ENCODE results near the gene SPRED3. TPM values are rescaled to one million over a fixed set of nuclear protein-coding genes. Genes with fewer than 3 reads are reported as not detected.

The SPRED3 gene
- total RNA-seq, 1 donor from 2014 or later: 1.6 TPM

- no peak overlapping the region for H3K27ac ChIP-seq
- TF ChIP-seq CTCF (IDR thresholded peaks at IDR 0.05): no peak
- no peak overlapping the region for H3K4me3 ChIP-seq
- DNase-seq (no peak), ATAC-seq (no peak)
- intact Hi-C loops (cut with DNase I): no loop called here
- H3K4me1 ChIP-seq: peaks cover 4% of the 10 kb centered on the region
- H3K36me3 ChIP-seq: no peaks in the 10 kb centered on the region
- H3K9me3 ChIP-seq: no peaks in the 10 kb centered on the region
- H3K27me3 ChIP-seq: peaks cover 49% of the 10 kb centered on the region
Observed at GRCh38 chr19:38399081-38399480, 10.6 kb downstream of the SPRED3 start.

- no peak for TF ChIP-seq CTCF (IDR thresholded peaks at IDR 0.05)
- H3K27me3 ChIP-seq: peaks cover 45% of the 10 kb centered on the region
Observed at GRCh38 chr19:38399537-38399936, 11.0 kb downstream of the SPRED3 start.

GRCh38 chr19:38400361-38400760, 11.9 kb downstream of the SPRED3 start:
- peaks cover 39% of the 10 kb centered on the region for H3K27me3 ChIP-seq
- intact Hi-C loops (cut with DNase I): no loop called here
- ATAC-seq: no peak

More at GRCh38 chr19:38399537-38399936, 11.0 kb downstream of the SPRED3 start:
- H3K27ac ChIP-seq: no peak overlapping the region
- H3K4me3 ChIP-seq: no peak overlapping the region
- DNase-seq (no peak), ATAC-seq (no peak)
- H3K36me3 ChIP-seq: no peaks in the 10 kb centered on the region
- no peaks in the 10 kb centered on the region for H3K9me3 ChIP-seq
- intact Hi-C loops (cut with DNase I): no loop called here
- peaks cover 9% of the 10 kb centered on the region for H3K4me1 ChIP-seq

GRCh38 chr19:38401148-38401547, 12.7 kb downstream of the SPRED3 start:
- Histone ChIP-seq H3K4me3 (no peak overlapping the region), H3K9me3 (no peaks in the 10 kb centered on the region), H3K27ac (no peak overlapping the region), H3K27me3 (peaks cover 31% of the 10 kb centered on the region), H3K4me1 (peaks cover 10% of the 10 kb centered on the region), H3K36me3 (peaks cover 1% of the 10 kb centered on the region)
- DNase-seq: no peak
- no peak for ATAC-seq
- intact Hi-C loops (cut with DNase I): no loop called here
- no peak for TF ChIP-seq CTCF (IDR thresholded peaks at IDR 0.05)

More at GRCh38 chr19:38400361-38400760, 11.9 kb downstream of the SPRED3 start:
- Histone ChIP-seq H3K4me3 (no peak overlapping the region), H3K4me1 (peaks cover 10% of the 10 kb centered on the region), H3K36me3 (no peaks in the 10 kb centered on the region), H3K27ac (no peak overlapping the region), H3K9me3 (no peaks in the 10 kb centered on the region)
- DNase-seq: no peak
- no peak for TF ChIP-seq CTCF (IDR thresholded peaks at IDR 0.05)

- no peak for TF ChIP-seq CTCF (IDR thresholded peaks at IDR 0.05)
- ATAC-seq: no peak
Observed at GRCh38 chr19:38402623-38402966, 14.1 kb downstream of the SPRED3 start.

More at GRCh38 chr19:38402623-38402966, 14.1 kb downstream of the SPRED3 start:
- no peak overlapping the region for H3K27ac ChIP-seq
- intact Hi-C loops (cut with DNase I): no loop called here
- peaks cover 14% of the 10 kb centered on the region for H3K36me3 ChIP-seq
- H3K9me3 ChIP-seq: no peaks in the 10 kb centered on the region
- peaks cover 27% of the 10 kb centered on the region for H3K27me3 ChIP-seq
- H3K4me1 ChIP-seq: peaks cover 10% of the 10 kb centered on the region
- H3K4me3 ChIP-seq: peak overlapping the region; percentile 93
- DNase-seq: no peak

Measured in upper lobe of right lung (tissue), 1 donor.